Loucy (cell line): ENCODE measurements around the gene BACH2.

Experiments used
- EZH2phosphoT487 ChIP-seq: fragments of 200-600 bp; IDR thresholded peaks from 2 replicates; pipeline ENCODE4 v1.6.1; 2018; ENCODE audit warnings: antibody characterized with exemption, mild to moderate bottlenecking, moderate library complexity, borderline replicate concordance
- TF ChIP-seq, protein P1 (sequence below): fragments of 200-600 bp; sonication (generic); conservative IDR thresholded peaks from 2 replicates; pipeline ENCODE4 v1.5.1; 2014; ENCODE audit warnings: mild to moderate bottlenecking, antibody characterized with exemption, low read length

DNA sequence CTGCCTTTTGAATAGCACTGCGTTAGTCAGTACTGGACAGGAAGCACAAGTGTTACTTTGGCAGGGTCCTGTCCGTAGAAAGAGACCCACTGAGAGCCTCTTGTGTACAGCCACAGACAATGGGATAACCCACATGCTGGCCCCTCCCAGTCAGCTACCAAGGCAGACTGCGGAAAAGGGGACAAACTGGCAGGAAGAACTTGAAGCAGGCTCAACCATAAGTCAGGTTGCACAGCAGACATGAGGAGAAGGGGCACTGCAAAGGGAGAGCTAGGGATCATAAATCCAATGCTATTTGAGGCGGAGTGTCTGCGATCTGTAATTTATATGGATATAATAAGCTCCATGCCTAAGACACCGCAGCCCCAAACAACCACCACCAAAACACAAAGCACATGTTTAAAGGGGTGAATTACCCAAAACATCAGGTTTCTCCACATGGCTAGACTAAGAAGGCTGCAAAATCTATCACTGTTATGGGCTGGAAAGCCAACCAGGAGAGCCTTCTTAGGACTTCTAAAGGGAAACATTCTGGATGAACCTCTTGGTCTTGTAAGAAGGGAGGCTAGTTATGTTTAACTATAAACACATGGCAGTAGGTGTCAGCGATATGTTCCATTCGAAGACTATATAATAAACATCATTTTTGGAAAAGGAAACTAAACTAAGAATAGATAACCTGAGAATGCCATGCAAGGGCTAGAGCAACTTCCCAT lies 141.7 kb downstream of the BACH2 start:
- TF ChIP-seq, protein P1, sequence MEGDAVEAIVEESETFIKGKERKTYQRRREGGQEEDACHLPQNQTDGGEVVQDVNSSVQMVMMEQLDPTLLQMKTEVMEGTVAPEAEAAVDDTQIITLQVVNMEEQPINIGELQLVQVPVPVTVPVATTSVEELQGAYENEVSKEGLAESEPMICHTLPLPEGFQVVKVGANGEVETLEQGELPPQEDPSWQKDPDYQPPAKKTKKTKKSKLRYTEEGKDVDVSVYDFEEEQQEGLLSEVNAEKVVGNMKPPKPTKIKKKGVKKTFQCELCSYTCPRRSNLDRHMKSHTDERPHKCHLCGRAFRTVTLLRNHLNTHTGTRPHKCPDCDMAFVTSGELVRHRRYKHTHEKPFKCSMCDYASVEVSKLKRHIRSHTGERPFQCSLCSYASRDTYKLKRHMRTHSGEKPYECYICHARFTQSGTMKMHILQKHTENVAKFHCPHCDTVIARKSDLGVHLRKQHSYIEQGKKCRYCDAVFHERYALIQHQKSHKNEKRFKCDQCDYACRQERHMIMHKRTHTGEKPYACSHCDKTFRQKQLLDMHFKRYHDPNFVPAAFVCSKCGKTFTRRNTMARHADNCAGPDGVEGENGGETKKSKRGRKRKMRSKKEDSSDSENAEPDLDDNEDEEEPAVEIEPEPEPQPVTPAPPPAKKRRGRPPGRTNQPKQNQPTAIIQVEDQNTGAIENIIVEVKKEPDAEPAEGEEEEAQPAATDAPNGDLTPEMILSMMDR: no peak
- TF ChIP-seq EZH2phosphoT487: no peak
